Psoas muscle (tissue), 7 donors: ENCODE measurements around the gene GPR149. TPM values are rescaled to one million over a fixed set of nuclear protein-coding genes. Genes with fewer than 3 reads are reported as not detected.

Source experiments
- polyA plus RNA-seq, 3 donors: library from polyadenylated mRNA; stranded (reverse); fragments of 200-250 nt; gene quantifications; one replicate each; pipeline ENCODE4 v1.2.3, GENCODE V29; 2013
- total RNA-seq, 4 donors: library from RNA; stranded (reverse); fragmentation: NEBNext Ultra II Directional in 2 of 4; extraction: Animal tissue kit (Norgen Biotek cat#: 25700) in 2 of 4; gene quantifications; one replicate each; pipeline versions ENCODE4 v1.2.1 to v1.2.4, GENCODE V29; 2021 to 2023
- donor health status: healthy with polysubstance abuse.
- donor health status: DM: no; HTN: no; CAD: no; lungs with moderate emphysema.
- donor health status: Bipolar disorder and iron deficiency.
- donor health status: healthy.
- donor health status: DM: no; HTN: no; CAD: no.
- donor health status: DM: no; HTN: no; CAD: no.
- donor health status: DM: yes; HTN: yes; CAD: no.

Gene GPR149
- total and polyA plus RNA-seq, 7 donors = not detected

Other genes starting within 250 kb of the GPR149 start
- 100 to 1,000 TPM in 1 of 4 donors, 10 to 100 TPM in 3; 52.4 to 117 (median 78.7) TPM for gene DHX36, start 105.7 kb downstream of the GPR149 start, total RNA-seq
- 100 to 1,000 TPM in 1 of 3 donors, 10 to 100 TPM in 2; 41.8 to 114 (median 66.7) TPM for gene DHX36, start 105.7 kb downstream of the GPR149 start, polyA plus RNA-seq